Sigmoid colon (tissue), 7 donors: ENCODE measurements around the gene RHBDF2. TPM values are rescaled to one million over a fixed set of nuclear protein-coding genes. Genes with fewer than 3 reads are reported as not detected.
"Not testable (repeated sequence)": the region's sequence is repeated elsewhere in the genome, so short reads cannot be mapped to it uniquely, and the experiment has no call there.

ENCODE experiments used
- DNase-seq: peaks from one replicate; pipeline ENCODE4 v3.0.0-alpha.2; 2019
- H3K27ac ChIP-seq, 4 donors: fragments of 200-600 bp; sonication (generic); one replicate each; pipeline ENCODE4 v1.5.1; 2016 to 2019; ENCODE audit warnings: mild to moderate bottlenecking in 1 of 4
- H3K27me3 ChIP-seq, 3 donors: fragments of 200-600 bp; sonication (generic); one replicate each; pipeline ENCODE4 v1.5.1; 2019; ENCODE audit warnings: mild to moderate bottlenecking in 1 of 3
- H3K36me3 ChIP-seq, 4 donors: fragments of 200-600 bp; sonication (generic); one replicate each; pipeline ENCODE4 v1.5.1; 2016 to 2019
- H3K4me1 ChIP-seq, 4 donors: fragments of 200-600 bp; sonication (generic); one replicate each; pipeline ENCODE4 v1.5.1; 2017 to 2019
- H3K4me3 ChIP-seq, 4 donors: fragments of 200-600 bp; sonication (generic); one replicate each; pipeline ENCODE4 v1.5.1; 2017 to 2019; ENCODE audit warnings: mild to moderate bottlenecking in 2 of 4, moderate library complexity in 1 of 4
- H3K9me3 ChIP-seq, 4 donors: fragments of 200-600 bp in 3 of 4; sonication (generic) in 3 of 4; one replicate each; pipeline versions ENCODE4 v1.5.1 to v1.6.1; 2013 to 2019
- CTCF ChIP-seq, 4 experiments: fragments of 450-650 bp in 3 of 4; fragments of 200-600 bp in 1 of 4; IDR thresholded peaks; one replicate each; pipeline ENCODE4 v1.5.1; 2016 to 2019; ENCODE audit warnings: antibody characterized with exemption in 4 of 4, mild to moderate bottlenecking in 3 of 4, moderate library complexity in 2 of 4
- EP300 ChIP-seq, 4 donors: sonication (generic); formaldehyde crosslinking; IDR thresholded peaks; one replicate each; pipeline ENCODE4 v1.6.1; 2017; ENCODE audit warnings: antibody characterized with exemption in 4 of 4
- POLR2A ChIP-seq, 2 donors: fragments of 450-650 bp; IDR thresholded peaks; one replicate each; pipeline ENCODE4 v1.6.1; 2016; ENCODE audit warnings: antibody characterized with exemption in 2 of 2, mild to moderate bottlenecking in 2 of 2, moderate library complexity in 2 of 2
- POLR2AphosphoS5 ChIP-seq, 4 donors: sonication (generic); formaldehyde crosslinking; IDR thresholded peaks; one replicate each; pipeline ENCODE4 v1.6.1; 2017; ENCODE audit warnings: antibody characterized with exemption in 4 of 4
- WGBS, 2 donors: extraction: QIAGEN DNeasy Blood & Tissue Kit; methylation state at CpG; one replicate each; pipeline ENCODE4 v1.1.7; 2013; 5-methylcytosine and 5-hydroxymethylcytosine counted together
- intact Hi-C: fragments of 100-400 bp; cut with DNase I; formaldehyde crosslinking; loops from one replicate; pipeline ENCODE4 v1.15.1; 2023
- polyA plus RNA-seq, 3 donors: library from polyadenylated mRNA; stranded (reverse); fragments of 200-250 nt; gene quantifications; one replicate each; pipeline ENCODE4 v1.2.3, GENCODE V29; 2013
- total RNA-seq, 4 donors: library from RNA; depleted of rRNA; stranded (reverse); fragments of >200 nt; gene quantifications; one replicate each; pipeline ENCODE4 v1.1.0, GENCODE V29; 2016
- donor health status: healthy with polysubstance abuse.
- donor health status: Bipolar disorder and iron deficiency.
- donor health status: healthy.

Gene RHBDF2
- total and polyA plus RNA-seq, 7 donors: 1.2 to 35.7 (median 11.1) TPM

- Histone ChIP-seq H3K4me1 (peaks cover 0 to 42% (median 32%) of the 10 kb centered on the region in 4 donors), H3K27ac (peak overlapping the region in 3 of 4 donors; percentile 27 to 48 (median 45))
- WGBS, 2 donors: 28 to 53% methylated on average over 25 of the region's 25 CpGs
Observed at GRCh38 chr17:76524598-76525512, 23.6 kb upstream of the RHBDF2 start.

DNA sequence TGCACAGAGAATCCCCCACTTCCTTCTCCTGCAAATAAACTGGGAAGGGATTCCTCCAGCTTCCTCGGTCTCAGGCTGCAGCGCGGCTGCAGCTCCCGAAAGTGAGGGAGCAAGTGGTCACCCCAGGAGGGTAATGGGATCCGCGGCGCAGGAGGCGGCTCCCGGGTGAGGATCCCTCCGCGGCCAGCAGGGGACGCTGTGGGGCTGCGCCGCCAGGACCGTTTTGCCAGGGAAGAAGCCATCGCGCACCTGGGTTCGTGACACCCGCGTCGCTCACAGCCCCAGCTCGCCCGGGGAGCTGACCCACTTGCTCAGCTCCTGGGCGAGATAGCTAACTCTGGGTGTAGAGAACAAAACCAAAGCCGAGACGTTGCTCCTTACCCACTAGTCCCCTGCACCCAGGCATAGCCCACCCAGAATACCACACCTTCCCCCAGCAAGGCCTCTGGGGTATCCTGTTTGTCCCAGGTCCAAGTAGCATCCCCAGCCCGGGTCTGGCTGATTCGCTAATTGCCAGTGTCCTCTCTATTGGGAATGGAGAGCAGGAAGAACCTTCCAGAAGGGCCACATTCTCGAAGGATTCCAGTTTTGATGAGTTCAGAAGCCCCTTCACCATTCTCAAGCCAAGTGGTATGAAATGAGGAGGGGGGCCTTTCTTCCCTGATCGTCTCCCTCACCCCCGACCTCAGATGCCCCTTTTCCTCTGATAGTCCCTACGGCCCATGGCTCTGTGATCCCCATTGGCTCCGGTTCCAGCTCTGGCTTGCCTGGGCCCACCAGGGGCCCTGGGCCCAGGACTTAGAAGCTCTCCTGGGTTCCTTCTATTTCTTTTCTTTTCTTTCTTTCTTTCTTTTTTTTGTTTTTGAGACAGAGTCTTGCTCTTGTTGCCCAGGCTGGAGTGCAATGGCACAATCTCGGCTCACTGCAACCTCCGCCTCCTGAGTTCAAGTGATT, 22.1 kb upstream of the RHBDF2 start:
- WGBS, 2 donors: 20 to 21% methylated on average over 35 of the region's 35 CpGs
- TF ChIP-seq POLR2AphosphoS5 (IDR thresholded peaks at IDR 0.05) (peak in 1 of 4 donors; percentile 17), CTCF (IDR thresholded peaks at IDR 0.05) (peak; percentile 96 to 100 (median 99)), EP300 (IDR thresholded peaks at IDR 0.05) (no peak)
- Histone ChIP-seq H3K27ac (no peak overlapping the region), H3K36me3 (no peaks in the 10 kb centered on the region), H3K4me1 (peaks cover 0 to 27% (median 17%) of the 10 kb centered on the region in 4 donors), H3K4me3 (no peak overlapping the region), H3K27me3 (peaks cover 0 to 30% (median 9%) of the 10 kb centered on the region in 3 donors), H3K9me3 (no peaks in the 10 kb centered on the region)
- peak; percentile 85 for DNase-seq
- intact Hi-C loops: loop anchor here (1.0 to 5.0 kb wide), 4 partner anchors 24 to 194 kb away; no protein-coding TSS in a partner anchor

More at GRCh38 chr17:76524598-76525512, 23.6 kb upstream of the RHBDF2 start:
- Histone ChIP-seq H3K27me3 (peaks cover 0 to 30% (median 9%) of the 10 kb centered on the region in 3 donors), H3K4me3 (no peak overlapping the region), H3K9me3 (no peaks in the 10 kb centered on the region), H3K36me3 (no peaks in the 10 kb centered on the region)
- DNase-seq: no peak
- intact Hi-C loops: loop anchor here (5.0 kb wide), 1 partner anchor 192 kb away; no protein-coding TSS in a partner anchor
- TF ChIP-seq POLR2AphosphoS5 (IDR thresholded peaks at IDR 0.05): no peak
- no peak for TF ChIP-seq EP300 (IDR thresholded peaks at IDR 0.05)
- no peak for TF ChIP-seq POLR2A (IDR thresholded peaks at IDR 0.05)
- no peak for TF ChIP-seq CTCF (IDR thresholded peaks at IDR 0.05)

DNA sequence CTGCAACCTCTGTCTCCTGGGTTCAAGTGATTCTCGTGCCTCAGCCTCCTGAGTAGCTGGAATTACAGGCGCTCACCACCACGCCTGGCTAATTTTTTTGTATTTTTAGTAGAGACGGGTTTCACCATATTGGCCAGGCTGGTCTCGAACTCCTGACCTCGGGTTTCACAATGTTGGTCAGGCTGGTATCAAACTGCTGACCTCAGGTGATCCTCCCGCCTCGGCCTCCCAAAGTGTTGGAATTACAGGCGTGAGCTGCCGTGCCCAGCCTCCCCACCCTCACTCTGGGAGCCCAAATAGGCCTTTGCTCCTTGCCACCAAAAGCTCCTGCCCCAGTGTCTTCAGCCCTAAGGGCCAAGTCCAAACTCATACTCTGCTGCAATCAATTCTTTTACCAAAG, 20.5 kb upstream of the RHBDF2 start:
- H3K9me3 ChIP-seq, H3K4me3 ChIP-seq: not testable (repeated sequence)
- intact Hi-C loops: loop anchor here (2.0 to 5.0 kb wide), 2 partner anchors 65 to 196 kb away; no protein-coding TSS in a partner anchor

DNA sequence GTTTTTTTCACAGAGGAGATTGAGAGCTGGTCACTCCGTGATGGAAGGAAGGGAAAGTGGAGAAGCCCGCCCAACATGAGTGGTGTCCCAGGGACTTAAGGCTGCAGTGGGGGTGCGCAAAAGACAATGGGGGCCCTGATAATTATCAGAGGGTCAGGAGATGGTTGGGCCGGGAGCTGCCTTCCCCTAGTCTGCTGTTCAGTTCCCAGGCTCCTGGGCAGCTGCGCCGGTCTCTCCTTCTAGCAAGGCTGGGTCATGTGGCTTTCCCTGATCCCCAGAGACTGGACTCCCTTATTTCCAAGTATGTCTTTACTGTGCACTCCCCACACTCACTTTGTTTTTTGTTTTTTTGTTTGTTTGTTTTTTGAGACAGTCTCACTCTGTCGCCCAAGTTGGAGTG, 20.0 kb upstream of the RHBDF2 start:
- intact Hi-C loops: loop anchor here (5.0 kb wide), 1 partner anchor 196 kb away; no protein-coding TSS in a partner anchor
- H3K27me3 ChIP-seq: peaks cover 0 to 14% (median 6%) of the 10 kb centered on the region in 3 donors
- peaks cover 0 to 18% (median 12%) of the 10 kb centered on the region in 4 donors for H3K4me1 ChIP-seq
- DNase-seq: no peak
- 90 to 93% methylated on average over 7 of the region's 7 CpGs for WGBS, 2 donors
- no peak overlapping the region for H3K27ac ChIP-seq
- TF ChIP-seq CTCF (IDR thresholded peaks at IDR 0.05) (no peak), EP300 (IDR thresholded peaks at IDR 0.05) (no peak), POLR2AphosphoS5 (IDR thresholded peaks at IDR 0.05) (no peak), POLR2A (IDR thresholded peaks at IDR 0.05) (no peak)
- no peak overlapping the region for H3K4me3 ChIP-seq
- no peaks in the 10 kb centered on the region for H3K9me3 ChIP-seq
- no peaks in the 10 kb centered on the region for H3K36me3 ChIP-seq

More for the DNA sequence above, 20.5 kb upstream of the RHBDF2 start:
- Histone ChIP-seq H3K4me1 (peaks cover 0 to 18% (median 12%) of the 10 kb centered on the region in 4 donors), H3K27me3 (peaks cover 0 to 17% (median 6%) of the 10 kb centered on the region in 3 donors)
- H3K27ac ChIP-seq, DNase-seq, H3K36me3 ChIP-seq: not testable (repeated sequence)
- whole genome bisulfite sequencing, 2 donors: 65 to 84% methylated on average over 10 of the region's 10 CpGs
